ENCODE results near the gene CCNC.

The CCNC gene

DNA sequence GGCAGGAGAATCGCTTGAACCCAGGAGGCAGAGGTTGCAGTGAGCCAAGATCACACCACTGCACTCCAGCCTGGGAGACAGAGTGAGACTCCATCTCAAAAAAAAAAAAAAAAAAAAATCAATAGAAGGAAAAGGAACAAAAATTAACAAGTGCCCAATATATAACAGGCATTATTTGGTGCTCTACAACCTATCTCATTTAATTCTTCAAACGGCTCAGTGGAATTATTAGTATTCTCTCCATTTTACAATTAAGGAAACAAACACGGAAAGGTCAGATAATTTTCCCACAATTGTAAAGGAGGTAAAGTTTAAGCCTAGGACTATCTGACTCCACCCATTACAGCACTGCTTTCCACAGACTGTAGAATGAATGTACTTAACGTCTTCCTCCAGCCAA is 19.8 kb downstream of the CCNC start:
- TF ChIP-seq, protein P1, sequence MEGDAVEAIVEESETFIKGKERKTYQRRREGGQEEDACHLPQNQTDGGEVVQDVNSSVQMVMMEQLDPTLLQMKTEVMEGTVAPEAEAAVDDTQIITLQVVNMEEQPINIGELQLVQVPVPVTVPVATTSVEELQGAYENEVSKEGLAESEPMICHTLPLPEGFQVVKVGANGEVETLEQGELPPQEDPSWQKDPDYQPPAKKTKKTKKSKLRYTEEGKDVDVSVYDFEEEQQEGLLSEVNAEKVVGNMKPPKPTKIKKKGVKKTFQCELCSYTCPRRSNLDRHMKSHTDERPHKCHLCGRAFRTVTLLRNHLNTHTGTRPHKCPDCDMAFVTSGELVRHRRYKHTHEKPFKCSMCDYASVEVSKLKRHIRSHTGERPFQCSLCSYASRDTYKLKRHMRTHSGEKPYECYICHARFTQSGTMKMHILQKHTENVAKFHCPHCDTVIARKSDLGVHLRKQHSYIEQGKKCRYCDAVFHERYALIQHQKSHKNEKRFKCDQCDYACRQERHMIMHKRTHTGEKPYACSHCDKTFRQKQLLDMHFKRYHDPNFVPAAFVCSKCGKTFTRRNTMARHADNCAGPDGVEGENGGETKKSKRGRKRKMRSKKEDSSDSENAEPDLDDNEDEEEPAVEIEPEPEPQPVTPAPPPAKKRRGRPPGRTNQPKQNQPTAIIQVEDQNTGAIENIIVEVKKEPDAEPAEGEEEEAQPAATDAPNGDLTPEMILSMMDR (IDR thresholded peaks at IDR 0.05), result no peak

DNA sequence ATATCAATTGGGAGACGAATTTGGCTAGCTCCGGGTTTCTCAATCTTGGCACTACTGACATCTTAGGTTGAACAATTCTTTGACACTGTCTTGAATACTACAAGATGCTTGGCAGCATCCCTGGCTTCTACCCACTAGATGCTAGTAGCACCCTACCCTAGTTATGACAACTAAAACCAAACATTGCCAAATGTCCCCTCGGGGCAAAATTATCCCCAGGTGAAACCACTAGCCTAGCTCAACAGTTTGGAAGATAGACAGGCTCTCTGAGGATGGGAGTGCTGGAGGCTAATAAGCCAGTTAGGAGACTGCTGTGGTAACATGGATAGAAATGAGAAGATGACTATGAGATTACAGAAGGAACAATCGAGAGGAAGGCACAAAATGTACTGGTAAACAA is 20.9 kb downstream of the CCNC start:
- TF ChIP-seq, protein P1 (IDR thresholded peaks at IDR 0.05), result no peak

DNA sequence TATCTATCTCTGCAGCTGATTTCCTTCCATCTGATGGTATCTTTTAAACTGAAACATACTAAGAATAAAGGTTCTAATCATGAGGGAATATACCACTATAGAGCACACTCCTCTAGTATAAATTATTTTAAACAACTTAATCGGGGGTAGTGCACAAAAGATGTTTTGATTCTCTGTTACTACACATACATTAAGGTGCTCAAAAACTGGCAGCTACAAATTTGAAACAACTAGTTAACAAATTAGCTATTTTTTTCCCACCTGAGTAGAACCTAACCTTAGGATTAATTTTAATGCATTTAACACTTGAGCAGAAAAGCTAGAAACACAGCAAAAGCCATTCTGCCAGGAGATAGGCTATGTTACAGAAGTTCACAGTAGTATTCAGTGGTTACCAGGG is 23.0 kb downstream of the CCNC start:
- TF ChIP-seq, protein P1 (IDR thresholded peaks at IDR 0.05), result no peak

DNA sequence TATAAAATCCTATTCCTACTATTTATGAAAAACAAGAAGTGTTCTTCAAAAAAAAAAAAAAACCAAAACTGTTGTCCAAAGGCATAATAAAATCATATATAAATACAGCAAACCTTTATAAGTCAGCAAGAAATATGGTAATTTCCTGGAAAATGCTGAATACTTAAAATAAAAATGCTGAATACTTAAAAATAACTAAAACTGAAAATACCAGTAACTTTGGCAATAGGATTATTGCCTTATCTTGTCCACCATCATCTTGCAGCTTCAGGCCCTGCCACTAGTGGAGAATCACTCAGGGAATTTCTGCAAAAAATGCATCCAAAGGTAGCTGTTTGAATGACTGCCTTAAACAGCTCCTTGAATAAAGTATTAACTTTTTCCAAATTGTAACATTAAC is 24.5 kb downstream of the CCNC start:
- TF ChIP-seq, protein P1 (IDR thresholded peaks at IDR 0.05), result no peak

DNA sequence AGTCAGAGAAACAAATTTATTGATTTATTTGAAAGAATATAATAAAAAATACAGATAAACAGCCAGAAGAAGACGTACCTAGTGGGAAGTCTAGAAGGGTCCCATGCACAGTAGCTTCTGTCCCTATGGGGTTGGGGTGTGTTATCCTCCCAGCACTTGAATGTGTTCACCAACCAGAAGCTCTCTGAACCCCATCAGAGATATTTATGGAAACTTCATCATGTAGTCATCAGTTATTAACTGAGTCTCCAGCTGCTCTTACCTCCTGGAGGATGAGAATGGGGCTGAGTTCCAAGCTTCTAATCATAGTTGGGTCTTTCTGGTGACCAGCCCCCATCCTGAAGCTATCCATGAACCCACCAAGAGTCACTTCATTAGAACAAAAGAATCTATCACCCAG is 37.8 kb downstream of the CCNC start:
- TF ChIP-seq, protein P1 (IDR thresholded peaks at IDR 0.05), result no peak

DNA sequence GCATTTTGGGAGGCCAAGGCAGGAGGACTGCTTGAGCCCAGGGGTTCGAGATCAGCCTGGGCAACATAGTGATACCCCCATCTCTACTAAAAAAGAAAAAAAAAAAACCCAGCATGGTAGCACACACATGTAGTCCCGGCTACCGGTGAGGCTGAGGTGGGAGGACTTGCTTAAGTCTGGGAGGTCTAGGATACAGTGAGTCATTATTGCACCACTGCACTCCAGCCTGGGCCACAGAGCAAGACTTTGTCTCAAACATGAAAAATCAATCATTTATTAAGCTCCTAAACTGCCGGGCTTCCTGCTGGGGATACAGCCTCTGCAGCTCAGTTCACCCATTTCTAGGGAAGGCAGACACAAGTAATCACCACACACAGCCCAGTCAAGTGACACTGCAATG is 45.9 kb downstream of the CCNC start:
- TF ChIP-seq, protein P1 (IDR thresholded peaks at IDR 0.05), result no peak

DNA sequence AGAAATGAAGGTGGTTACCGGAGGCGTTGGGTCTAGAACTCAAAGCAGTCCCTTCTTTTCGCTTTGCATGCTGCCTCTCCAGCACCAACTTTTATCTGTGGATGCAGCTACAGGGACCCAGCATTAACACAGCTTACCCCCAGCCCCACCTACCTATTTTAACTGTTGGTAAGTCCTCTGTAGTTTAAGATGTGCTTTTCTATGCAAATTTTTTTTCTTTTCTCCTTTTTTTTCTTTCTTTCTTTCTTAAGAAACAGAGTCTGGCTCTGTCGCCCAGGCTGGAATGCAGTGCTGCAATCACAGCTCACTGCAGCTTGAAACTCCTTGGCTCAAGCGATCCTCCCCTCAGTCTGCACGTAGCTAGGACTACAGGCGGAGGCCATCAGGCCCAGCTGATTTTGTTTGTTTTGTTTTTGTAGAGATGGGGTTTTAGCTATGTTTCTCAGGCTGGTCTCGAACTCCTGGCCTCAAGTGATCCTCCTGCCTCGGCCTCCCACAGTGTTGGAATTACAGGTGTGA is 46.8 kb downstream of the CCNC start:
- TF ChIP-seq, protein P1 (IDR thresholded peaks at IDR 0.05), result no peak
